ENCODE data around the gene IL1R2. TPM values are rescaled to one million over a fixed set of nuclear protein-coding genes. Genes with fewer than 3 reads are reported as not detected.

IL1R2 gene
- total and polyA plus RNA-seq, 9 of the 15 experiments (the other 6 are each of a cell fraction or from before 2014, with no cell fraction given) = 0.13 TPM; not detected in 8

- TF ChIP-seq ZNF592 (IDR thresholded peaks at IDR 0.05) (no peak), RBM34 (IDR thresholded peaks at IDR 0.05; ENCODE audit: borderline replicate concordance, insufficient read depth, low read length) (no peak), CEBPB (tag; IDR thresholded peaks at IDR 0.05) (no peak), E2F6 (IDR thresholded peaks at IDR 0.05; ENCODE audit: borderline replicate concordance in 1 of 2, extremely low read depth in 1 of 2, insufficient read depth in 1 of 2, insufficient read length in 1 of 2, low read depth in 1 of 2, low read length in 1 of 2, poor library complexity in 1 of 2, severe bottlenecking in 1 of 2) (no peak), DDX20 (tag; IDR thresholded peaks at IDR 0.05; ENCODE audit: low read depth) (no peak), EP400 (IDR thresholded peaks at IDR 0.05) (peak; percentile 37; the same call in 1 of the 2 replicates), MIER1 (IDR thresholded peaks at IDR 0.05; ENCODE audit: low read depth) (no peak), HNRNPK (IDR thresholded peaks at IDR 0.05; ENCODE audit: low read depth, low read length, poor library complexity, severe bottlenecking) (no peak), PHTF2 (CRISPR knock-in tag; IDR thresholded peaks at IDR 0.05) (no peak), TAL1 (IDR thresholded peaks at IDR 0.05) (no peak), SIRT6 (IDR thresholded peaks at IDR 0.05; ENCODE audit: low read depth, low read length) (no peak), PHF21A (IDR thresholded peaks at IDR 0.05; ENCODE audit: borderline replicate concordance, low read depth) (no peak), EP300 (IDR thresholded peaks at IDR 0.05; ENCODE audit: low read length) (0 out of 2 replicates have a peak, but pooled peaks have one; percentile 13), VEZF1 (CRISPR knock-in tag; IDR thresholded peaks at IDR 0.05) (0 out of 2 replicates have a peak, but pooled peaks have one; percentile 36), NFE2L1 (tag; IDR thresholded peaks at IDR 0.05; ENCODE audit: borderline replicate concordance, low read depth) (no peak), MTF1 (CRISPR knock-in tag; IDR thresholded peaks at IDR 0.05; ENCODE audit: borderline replicate concordance) (no peak)
- TF ChIP-seq, protein P1, sequence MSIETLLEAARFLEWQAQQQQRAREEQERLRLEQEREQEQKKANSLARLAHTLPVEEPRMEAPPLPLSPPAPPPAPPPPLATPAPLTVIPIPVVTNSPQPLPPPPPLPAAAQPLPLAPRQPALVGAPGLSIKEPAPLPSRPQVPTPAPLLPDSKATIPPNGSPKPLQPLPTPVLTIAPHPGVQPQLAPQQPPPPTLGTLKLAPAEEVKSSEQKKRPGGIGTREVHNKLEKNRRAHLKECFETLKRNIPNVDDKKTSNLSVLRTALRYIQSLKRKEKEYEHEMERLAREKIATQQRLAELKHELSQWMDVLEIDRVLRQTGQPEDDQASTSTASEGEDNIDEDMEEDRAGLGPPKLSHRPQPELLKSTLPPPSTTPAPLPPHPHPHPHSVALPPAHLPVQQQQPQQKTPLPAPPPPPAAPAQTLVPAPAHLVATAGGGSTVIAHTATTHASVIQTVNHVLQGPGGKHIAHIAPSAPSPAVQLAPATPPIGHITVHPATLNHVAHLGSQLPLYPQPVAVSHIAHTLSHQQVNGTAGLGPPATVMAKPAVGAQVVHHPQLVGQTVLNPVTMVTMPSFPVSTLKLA (conservative IDR thresholded peaks at IDR 0.05) = peak in 1 of 2 experiments; percentile 17; a peak in 1 of 4 replicates
Observed at GRCh38 chr2:102064679-102065674, 73.2 kb downstream of the IL1R2 start (continued).

Data from K562 (cell line).